ENCODE data around the gene GATD1.

- TF ChIP-seq POLR2AphosphoS5 (IDR thresholded peaks at IDR 0.05; ENCODE audit: borderline replicate concordance, low read depth, low read length) = no peak
- TF ChIP-seq EZH2 (IDR thresholded peaks at IDR 0.05) = no peak
Measured at GRCh38 chr11:813072-813455, 35.8 kb upstream of the GATD1 start.
